ENCODE measurements around the gene RNH1. TPM values are rescaled to one million over a fixed set of nuclear protein-coding genes. Genes with fewer than 3 reads are reported as not detected.

RNH1 gene
- total and polyA plus RNA-seq, 2 of the 8 experiments (the other 6 are each of a cell fraction or from before 2014, with no cell fraction given), result 48.7 to 49.8 TPM

- TF ChIP-seq RFX5 (IDR thresholded peaks at IDR 0.05; ENCODE audit: borderline replicate concordance, low read depth, low read length) (no peak), BRCA1 (IDR thresholded peaks at IDR 0.05; ENCODE audit: low read depth, low read length) (no peak), SIN3A (conservative IDR thresholded peaks at IDR 0.05 in 1 of 2, IDR thresholded peaks at IDR 0.05 in 1 of 2; ENCODE audit: low read depth in 1 of 2, low read length in 2 of 2) (no peak), JUN (IDR thresholded peaks at IDR 0.05; ENCODE audit: low read depth, low read length) (no peak), RNF2 (IDR thresholded peaks at IDR 0.05; ENCODE audit: borderline replicate concordance, low read depth, low read length, missing control alignments, poor library complexity, severe bottlenecking) (no peak)
- TF ChIP-seq, protein P1, sequence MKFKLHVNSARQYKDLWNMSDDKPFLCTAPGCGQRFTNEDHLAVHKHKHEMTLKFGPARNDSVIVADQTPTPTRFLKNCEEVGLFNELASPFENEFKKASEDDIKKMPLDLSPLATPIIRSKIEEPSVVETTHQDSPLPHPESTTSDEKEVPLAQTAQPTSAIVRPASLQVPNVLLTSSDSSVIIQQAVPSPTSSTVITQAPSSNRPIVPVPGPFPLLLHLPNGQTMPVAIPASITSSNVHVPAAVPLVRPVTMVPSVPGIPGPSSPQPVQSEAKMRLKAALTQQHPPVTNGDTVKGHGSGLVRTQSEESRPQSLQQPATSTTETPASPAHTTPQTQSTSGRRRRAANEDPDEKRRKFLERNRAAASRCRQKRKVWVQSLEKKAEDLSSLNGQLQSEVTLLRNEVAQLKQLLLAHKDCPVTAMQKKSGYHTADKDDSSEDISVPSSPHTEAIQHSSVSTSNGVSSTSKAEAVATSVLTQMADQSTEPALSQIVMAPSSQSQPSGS (IDR thresholded peaks at IDR 0.05; ENCODE audit: low read length), result no peak
These were observed 22.8 kb upstream of the RNH1 start (continued) for GRCh38 chr11:529728-530411.

Measured in H1 (cell line).